GM18868 (cell line): ENCODE results near the gene SLC4A3.

Experiments used
- ATAC-seq: cut with Tn5 transposase; IDR thresholded peaks from one replicate; pipeline ENCODE4 v1.9.1; 2021; ENCODE audit warnings: mild to moderate bottlenecking, moderate library complexity; ENCODE audit not compliant: unreplicated experiment

Gene SLC4A3

GRCh38 chr2:219613461-219614070, 13.9 kb upstream of the SLC4A3 start:
- ATAC-seq = no peak

GRCh38 chr2:219614076-219614860, 13.2 kb upstream of the SLC4A3 start:
- no peak for ATAC-seq

DNA sequence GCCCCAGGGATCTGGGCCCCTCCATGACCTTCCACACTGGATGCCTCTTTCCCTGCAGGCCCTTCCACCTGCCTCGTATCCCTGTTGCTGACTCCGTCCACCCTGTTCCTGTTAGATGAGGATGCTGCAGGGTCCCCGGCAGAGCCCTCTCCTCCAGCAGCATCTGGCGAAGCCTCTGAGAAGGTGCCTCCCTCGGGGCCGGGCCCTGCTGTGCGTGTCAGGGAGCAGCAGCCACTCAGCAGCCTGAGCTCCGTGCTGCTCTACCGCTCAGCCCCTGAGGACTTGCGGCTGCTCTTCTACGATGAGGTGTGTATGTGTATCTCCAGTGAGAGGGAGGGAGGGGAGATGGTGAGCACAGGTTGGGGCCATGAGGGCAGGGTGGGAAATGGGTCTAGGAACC, 12.4 kb upstream of the SLC4A3 start:
- no peak for ATAC-seq

- no peak for ATAC-seq
Observed at GRCh38 chr2:219615894-219616293, 11.5 kb upstream of the SLC4A3 start.

DNA sequence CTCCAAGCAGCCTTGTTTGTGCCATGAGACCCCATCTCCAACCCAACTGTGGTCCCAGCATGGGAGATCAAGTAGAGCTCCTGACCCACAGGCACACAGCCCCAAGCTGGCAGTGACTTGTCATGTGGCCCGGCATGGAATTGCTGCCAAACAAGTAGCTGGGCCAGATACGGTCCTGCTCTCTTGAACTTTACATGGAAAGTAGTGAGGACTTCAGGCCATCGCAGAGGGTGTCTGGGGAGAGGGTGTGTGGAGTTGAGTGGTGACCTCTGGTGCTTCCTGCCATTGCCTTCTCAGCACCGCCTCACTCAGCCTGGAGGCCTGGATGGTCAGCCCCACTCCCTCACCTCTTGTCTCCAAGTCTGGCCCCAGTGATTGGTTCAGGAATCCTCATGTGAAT, 10.9 kb upstream of the SLC4A3 start:
- no peak for ATAC-seq

DNA sequence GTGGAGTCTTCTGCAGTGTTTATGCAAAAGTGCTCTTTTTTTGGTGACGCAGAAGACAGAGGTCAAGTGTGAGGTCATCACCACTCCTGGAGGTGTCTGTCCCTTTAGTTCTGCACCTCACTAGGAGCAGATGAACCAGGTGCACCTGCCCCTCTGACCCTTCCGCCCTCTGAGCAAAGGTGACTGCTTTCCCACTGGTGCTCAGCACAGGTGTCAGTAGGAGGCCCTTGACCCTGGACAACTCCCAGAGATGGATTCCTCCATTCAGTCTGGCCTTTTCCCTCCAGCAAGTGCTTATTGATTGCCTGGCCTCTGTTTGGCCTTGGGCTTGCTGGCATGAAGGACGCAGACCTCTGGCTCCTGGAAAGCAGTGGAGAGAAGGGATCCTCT, 8.7 kb upstream of the SLC4A3 start:
- no peak for ATAC-seq

GRCh38 chr2:219619235-219619634, 8.2 kb upstream of the SLC4A3 start:
- no peak for ATAC-seq

DNA sequence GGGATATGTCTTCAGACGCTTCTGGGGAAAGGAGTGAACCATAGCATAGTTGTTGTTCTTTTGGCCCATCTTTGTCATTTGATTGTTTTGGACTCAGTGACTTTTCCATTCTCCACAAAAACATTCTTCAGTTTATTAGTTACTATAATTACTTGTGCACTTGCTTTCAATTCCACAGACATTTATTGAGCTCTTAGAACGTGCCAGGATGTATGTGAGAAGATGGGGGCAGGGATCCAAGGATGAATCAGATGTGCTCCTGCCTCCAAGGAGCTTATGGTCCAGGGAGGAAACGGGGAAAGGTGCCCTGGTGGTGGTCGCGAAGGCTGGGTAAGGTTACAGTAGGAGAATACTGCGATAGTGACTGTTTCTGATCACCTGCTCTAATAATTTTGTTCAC, 6.9 kb upstream of the SLC4A3 start:
- ATAC-seq = no peak

- ATAC-seq = no peak
Observed at GRCh38 chr2:219621935-219622334, 5.5 kb upstream of the SLC4A3 start.

- ATAC-seq = no peak
Observed at GRCh38 chr2:219622472-219622871, 5.0 kb upstream of the SLC4A3 start.

GRCh38 chr2:219624565-219624964, 2.9 kb upstream of the SLC4A3 start:
- no peak for ATAC-seq

DNA sequence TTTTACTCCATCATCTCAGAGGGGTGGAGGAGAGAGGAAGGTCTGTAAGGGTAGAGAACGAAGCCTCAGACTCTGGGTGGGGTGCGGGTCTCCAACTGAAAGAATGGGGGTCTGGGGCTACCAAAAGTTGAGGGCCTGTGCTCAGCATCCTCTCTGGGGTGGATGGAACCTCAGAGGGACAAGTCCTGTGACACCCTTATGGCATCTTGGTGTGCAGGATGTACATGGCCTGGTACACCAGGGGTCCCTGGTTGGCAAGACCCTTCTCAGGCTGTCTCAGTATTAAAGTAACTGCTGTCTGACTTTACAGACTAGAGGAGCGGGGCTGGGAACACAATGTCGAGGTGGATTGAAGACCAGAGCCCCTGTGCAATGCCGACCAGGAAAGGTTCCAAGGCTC, 2.3 kb upstream of the SLC4A3 start:
- no peak for ATAC-seq

- no peak for ATAC-seq
Observed at GRCh38 chr2:219626540-219626939, 890 bp upstream of the SLC4A3 start.

DNA sequence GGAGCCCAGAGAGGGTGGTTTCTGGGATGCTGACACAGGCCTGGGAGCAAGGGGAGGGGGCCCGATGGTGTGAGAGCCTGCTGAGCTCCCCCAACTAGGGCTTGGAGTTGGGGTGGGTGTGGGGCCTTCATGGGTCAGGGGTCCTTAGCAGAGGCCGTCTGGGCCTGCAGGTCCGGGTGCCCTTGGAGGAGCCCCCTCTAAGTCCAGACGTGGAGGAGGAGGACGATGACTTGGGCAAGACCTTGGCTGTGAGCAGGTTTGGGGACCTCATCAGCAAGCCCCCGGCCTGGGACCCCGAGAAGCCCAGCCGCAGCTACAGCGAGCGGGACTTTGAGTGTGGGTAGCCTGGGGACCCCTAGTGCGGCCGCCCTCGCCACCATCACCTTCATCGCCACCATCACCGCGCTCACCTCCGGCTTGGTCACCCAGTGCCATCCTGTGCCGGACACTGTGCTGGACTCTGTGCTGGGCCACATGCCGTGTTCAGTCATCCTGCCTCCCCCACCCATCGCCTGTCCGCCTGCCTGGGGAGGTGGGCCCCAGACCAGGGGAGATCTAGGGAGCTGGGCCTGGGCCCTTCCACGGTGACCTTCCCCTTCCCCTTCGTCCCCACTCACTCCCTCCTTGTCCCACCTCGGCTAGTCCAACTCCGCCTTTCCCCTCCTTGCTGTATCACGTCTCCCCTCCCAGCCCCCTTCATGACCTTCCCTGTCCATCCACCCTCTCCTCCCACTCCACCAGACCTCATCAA, 980 bp downstream of the SLC4A3 start:
- ATAC-seq = no peak

DNA sequence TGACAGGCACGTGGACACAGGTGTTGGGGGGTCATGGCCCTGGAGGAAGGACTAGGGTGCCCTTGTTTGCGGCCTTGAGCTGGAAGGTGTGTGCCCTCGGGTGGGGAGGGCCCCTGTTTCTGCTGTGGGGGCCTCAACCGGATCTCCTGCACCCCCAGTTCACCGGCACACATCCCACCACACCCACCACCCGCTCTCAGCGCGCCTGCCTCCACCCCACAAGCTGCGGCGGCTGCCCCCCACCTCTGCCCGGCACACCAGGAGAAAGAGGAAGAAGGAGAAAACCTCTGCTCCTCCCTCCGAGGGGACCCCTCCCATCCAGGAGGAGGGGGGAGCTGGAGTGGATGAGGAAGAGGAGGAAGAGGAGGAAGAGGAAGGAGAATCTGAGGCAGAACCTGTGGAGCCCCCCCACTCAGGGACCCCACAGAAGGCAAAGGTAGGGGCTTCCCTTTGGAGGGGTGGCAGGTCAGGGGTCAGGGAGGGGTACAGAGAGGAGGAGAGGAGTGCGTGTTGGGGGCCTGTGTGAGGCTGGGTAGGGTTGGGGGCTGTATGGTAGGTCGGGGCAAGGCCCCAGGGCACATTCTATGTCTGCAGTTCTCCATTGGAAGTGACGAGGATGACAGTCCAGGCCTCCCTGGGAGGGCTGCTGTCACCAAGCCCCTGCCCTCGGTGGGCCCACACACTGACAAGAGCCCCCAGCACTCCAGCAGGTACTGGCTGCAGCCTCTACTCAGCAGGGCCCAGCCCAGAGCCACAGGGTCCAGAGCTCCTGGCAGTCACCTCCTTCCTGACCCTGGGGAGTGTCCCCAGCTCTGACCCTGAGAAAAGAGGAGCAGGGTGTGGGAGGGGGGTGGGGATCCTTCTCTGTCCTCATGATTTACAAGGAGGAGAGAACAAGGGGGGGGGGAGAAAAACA, 1.8 kb downstream of the SLC4A3 start:
- no peak for ATAC-seq

- no peak for ATAC-seq
Observed at GRCh38 chr2:219629976-219630695, 2.7 kb downstream of the SLC4A3 start.

GRCh38 chr2:219630770-219631405, 3.5 kb downstream of the SLC4A3 start:
- no peak for ATAC-seq

DNA sequence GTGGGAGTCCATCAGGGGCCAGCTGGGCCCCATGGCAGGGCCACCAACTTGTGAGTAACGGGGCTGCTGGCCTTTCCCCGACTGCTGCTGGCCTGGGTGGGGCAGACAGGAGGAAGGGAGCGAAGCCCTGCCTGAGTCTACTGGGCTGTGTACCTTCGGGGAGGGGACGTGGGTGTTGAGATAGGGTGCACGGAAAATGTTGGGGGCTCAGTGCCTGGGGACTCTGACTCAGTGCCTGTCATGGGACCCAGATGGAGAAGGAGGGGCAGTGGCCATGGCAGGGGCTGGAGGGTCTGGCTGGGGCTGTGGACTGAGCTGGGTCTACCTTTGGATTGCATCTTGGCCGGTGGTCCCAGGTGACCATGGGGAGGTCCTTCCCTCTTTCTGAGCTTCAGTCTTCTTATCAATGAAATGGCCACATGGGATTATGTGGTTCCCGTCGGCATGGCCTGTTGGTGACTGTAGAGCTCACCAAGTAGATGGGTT, 4.0 kb downstream of the SLC4A3 start:
- no peak for ATAC-seq

- ATAC-seq = no peak
Observed at GRCh38 chr2:219631904-219632759, 4.7 kb downstream of the SLC4A3 start.
